Stomach (tissue), 4 donors: ENCODE results near the gene TUBGCP3.

Source experiments
- CTCF ChIP-seq, 7 experiments: fragments of 450-650 bp in 4 of 7; fragments of 200-600 bp in 3 of 7; sonication (generic) in 3 of 7; IDR thresholded peaks; one replicate each; pipeline ENCODE4 v1.5.1; 2016 to 2019; ENCODE audit warnings: antibody characterized with exemption in 7 of 7, control low read depth in 2 of 7, mild to moderate bottlenecking in 1 of 7
- POLR2A ChIP-seq, 4 donors: fragments of 450-650 bp; IDR thresholded peaks; one replicate each; pipeline ENCODE4 v1.6.1; 2016; ENCODE audit warnings: antibody characterized with exemption in 4 of 4, control low read depth in 2 of 4, mild to moderate bottlenecking in 1 of 4, moderate library complexity in 1 of 4

GRCh38 chr13:112545856-112546255 is 42.1 kb downstream of the TUBGCP3 start:
- TF ChIP-seq CTCF (IDR thresholded peaks at IDR 0.05) (no peak), POLR2A (IDR thresholded peaks at IDR 0.05) (no peak)
